ENCODE data around the gene TENM4.
"Not testable (repeated sequence)": the region's sequence is repeated elsewhere in the genome, so short reads cannot be mapped to it uniquely, and the experiment has no call there.

TENM4 gene

DNA sequence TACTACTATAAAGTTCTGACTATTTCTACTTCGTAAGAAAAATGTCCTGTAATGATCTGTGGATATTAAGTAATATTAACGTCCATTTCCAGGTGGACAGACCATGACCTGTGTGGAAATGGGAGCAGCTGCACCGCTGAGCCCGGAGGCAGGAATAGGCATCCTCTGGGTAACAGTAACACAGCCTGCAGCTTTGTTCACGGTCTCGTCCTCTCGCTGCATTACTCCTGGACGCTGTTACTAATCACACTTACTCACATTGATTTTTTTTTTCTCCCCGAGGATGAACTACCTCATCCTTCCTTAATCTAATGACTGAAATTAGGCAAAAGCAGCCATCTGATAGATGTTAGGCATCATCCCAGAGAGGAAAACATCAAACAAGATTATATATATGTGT is 520.5 kb downstream of the TENM4 start:
- DNase-seq: no peak

DNA sequence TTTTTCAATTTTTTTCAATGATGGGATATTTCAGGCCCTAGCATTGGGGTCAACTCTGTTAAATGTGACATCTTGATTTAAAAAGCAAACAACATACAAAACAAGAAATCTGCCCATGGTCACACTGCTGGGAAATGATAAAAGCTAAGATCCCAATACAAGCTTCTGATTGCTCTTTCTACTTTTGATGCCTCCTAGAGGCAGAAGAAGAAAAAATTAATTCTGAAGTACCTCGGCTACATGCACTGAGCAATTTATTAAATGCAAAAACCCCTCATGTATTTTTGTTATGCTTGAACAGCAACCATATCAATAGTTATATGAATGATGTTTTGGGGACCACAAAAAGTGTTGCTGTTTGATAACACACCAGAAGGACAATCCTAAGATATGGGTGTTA is 524.1 kb downstream of the TENM4 start:
- no peak for DNase-seq

DNA sequence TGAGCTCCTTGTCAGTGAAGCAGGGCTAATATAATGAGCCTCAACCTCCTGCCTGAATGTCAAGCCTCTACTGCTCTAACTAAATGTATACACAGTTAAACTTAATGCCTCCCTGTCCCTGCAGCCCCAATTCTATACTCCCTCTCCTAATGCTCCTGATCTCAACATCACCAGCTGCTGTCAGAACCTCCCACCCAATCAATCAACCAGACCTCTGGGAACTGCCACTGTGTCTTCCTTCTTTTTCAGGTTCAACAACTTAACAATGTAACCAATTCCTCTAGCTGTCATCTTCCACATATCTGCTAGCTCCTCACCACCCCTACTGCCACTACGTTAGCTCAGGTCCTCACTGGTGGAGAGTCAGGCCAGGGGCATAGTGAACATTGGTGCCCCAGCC is 526.3 kb downstream of the TENM4 start:
- no peak for DNase-seq

DNA sequence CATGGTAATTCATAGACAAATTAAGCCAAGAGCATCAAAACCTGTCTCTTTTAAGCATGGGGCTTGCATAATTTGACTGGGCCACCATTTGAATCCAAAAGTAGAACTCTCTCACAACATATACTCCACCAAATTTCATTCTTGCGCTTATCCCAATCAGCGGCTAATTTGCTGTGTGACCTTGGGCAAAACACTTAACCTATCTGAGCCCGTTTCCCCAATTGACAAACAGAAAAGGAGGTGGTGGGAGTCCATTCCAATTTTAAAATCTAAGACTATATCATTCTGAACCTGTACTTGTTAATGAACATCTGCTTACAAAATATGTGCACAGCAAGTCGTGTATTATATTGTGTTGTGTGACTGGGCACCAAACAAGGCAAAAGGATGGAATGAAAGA is 528.1 kb downstream of the TENM4 start:
- no peak for DNase-seq

DNA sequence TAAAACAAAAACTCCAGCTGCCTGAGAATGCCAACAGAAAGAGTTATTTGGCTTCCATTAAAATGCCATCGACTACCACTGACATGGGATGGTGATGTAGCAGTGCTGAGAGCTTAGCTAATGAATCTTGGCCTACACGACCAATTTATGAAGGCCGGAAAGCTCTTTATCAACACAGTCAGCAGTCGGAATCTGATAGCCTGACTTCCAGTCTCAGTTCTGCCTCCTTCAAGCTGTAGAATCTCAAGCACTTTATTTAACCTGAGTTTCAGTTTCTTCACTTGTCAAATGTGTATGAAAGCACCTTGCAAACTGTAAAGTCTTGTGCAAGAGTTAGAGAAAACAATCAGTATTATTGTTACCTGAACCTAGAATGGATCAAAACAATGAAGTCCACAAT is 530.5 kb downstream of the TENM4 start:
- no peak for DNase-seq

DNA sequence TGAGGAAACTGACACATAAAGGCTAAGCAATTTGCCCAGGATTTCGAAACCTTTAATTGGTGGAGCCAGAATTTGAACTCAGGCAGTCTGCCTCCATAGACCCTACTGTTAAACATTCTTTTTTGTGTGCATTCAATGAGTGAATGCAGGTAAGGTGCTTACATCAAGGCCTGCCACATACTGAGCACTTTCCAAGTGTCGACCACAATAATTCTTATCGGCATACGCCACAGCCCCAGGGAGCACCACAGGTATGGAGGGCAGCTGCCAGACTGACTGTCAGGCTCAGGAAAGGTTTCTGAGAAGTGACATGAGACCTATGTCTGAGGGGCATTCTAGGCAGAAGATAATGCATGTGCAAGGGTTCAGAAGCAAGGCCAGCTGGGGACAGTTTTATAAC is 531.4 kb downstream of the TENM4 start:
- no peak for DNase-seq

DNA sequence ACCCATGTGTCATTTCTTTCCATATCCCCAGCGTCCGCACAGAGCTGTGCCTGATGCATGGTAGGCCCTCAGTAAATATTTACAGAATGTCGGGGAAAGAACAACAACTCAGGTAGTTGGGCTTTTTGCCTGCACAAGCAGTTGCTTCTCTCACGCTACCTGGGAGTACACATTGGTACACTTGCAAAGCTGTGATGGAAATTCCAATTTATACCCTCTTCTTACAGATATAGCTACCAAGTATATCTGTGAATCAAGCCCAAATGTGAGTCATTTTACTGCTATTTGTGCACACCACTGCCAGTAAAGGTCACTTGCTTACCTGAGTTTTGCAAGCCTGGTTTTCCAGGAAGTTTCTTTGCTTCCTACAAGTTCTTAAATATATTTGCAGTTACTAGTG is 533.2 kb downstream of the TENM4 start:
- DNase-seq: no peak

DNA sequence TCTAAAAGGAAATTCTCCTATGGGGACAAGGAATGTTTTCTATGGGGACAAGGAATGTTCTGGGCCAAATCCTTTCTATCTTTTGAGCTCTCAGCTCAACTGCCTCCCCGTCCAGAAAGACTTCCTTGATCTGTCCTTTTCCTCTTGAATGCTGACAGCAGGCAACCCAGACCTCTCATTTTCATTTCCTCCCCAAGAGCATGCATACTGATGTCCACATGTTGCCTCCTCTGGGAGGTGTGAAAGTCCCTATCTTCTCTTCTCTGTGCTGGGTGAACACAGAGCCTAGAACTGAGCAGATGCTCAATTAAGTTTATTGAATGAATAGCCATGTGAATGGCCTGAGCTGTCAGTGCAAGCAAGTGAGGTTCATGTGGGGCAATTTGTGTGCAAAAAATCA is 534.3 kb downstream of the TENM4 start:
- DNase-seq: no peak

DNA sequence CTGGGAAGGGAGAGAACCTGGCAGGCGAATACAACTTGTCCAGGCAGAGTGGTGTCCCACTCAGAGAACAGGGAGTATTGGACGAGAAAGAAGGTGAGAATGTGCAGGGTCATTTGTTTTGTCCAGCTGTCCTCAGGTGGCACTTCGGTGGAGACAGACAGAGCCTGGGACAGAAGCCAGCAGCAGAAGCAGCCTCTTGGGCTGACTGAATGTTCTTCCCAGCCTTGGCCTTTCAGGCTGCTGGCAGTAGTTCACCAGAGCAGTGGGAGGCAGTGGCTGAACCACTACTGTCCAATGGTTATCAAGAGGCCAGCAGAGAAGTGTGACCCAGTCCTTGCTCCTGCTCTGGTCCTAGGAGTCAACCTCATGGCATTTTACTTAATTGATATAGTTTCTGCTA is 535.1 kb downstream of the TENM4 start:
- no peak for DNase-seq

DNA sequence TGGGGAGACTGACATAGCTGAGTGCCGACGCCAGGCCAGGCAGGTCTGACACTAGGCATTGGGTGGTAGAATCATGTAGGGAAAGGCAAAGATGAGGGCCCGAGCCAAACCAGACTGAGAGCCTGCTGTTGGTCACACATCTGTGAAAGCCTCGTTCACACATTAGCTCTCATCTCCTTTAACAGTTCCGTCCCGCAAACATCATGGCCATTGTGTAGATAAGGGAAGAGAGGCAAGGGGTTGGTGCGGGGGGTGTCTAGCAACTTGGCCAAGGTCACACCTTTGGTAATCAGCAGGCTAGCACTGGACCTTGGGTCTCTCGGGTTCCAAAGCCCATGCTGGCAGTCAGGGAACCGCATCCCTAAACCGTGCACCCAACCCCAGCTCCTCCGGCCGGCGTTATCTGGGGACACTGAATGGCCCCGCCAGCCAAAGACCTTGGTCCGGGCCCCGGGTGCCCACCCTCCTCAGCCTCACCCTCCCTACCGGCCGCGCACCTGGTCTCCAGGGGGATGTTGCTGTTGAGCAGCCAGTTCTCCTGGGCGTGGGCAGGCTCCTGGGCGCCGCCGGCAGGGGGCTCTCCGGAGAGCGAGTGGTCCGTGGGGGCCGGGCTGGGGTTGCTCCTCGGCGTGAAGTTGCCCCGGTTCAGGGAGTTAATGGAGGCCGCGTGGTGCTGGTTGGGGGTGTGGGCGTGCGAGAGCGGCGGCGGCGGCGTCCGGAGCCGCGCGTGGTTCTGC is 537.9 kb downstream of the TENM4 start:
- DNase-seq: no peak

DNA sequence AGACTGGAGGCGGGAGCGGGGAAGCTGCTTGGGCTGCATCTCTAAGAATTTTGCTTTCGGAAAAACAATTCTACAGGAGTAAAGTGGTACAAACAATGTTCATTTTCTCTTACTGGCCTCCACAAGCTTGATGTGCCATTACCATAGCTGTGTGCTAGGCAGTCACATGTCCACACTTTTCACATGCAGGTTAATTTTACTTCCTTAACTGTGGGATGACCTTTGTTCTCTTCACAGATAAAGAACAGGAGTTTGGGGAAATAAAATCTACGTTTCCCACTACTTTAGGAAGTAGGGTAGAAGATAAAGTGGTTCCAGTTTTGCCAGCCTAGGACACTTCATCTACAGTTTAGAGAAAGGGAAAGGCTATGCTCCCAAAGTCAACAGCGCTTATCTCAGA is 539.0 kb downstream of the TENM4 start:
- DNase-seq: no peak

DNA sequence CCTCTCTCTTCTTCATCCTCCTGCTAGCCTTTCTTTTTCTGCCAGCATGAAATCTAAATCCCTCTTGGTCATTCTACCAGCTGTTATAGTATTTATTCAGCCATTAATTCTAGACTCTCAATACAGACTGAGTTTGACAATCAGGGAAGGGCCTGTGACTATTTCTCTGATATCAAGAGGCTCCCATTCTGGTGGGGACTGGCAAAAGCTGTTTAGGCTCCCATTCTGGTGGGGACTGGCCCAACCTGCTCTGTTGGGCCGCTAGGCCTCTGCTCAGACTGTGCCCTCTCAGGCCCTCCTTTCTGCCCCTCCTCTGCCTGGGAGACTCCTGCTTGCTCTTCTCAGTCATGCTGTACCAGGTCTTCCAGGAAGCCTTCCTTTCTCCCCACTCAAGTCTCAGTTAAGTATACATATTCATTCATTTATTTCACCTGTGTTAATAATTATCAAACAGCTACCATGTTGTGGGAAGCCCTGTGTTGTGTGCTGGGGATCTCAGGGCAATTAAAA is 542.5 kb downstream of the TENM4 start:
- no peak for DNase-seq

DNA sequence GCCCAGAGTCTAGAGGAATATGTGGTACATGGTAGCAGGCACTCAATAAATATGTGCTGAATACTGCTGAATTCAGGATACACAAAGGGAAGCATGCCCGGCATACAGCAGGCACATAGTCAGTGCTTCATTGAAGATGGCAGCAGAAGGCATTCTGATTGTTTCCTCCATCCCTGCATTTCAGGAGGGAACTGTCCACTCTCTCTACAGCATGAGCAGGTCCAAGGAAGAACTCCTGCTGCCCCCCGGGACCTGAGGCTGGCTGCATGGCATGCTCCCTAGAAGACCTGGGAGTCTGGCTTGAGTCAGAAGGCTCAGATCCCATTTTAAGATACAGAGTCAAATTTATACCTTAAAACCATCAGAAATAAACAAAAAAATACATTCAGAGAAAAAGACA is 546.8 kb downstream of the TENM4 start:
- no peak for DNase-seq

DNA sequence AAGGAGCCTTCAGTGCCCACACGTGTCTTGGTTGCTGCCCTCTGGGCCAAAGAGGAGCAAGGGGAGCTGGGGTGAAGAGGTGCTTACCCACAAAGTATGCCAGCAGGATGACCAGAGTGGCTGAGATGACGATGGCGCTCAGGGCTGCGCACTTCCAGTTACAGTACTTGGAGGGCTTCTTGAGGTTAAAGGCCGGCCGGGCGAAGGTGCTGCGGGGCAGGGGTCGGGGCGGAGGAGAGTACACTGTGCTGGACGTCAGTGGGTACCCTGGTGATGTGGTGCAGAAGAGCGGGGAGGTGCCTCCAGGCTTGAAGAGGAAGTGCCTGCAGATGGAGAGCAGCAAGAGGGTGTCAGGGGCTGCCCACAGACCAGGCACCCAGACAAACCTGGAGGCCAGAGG is 551.1 kb downstream of the TENM4 start:
- no peak for DNase-seq

DNA sequence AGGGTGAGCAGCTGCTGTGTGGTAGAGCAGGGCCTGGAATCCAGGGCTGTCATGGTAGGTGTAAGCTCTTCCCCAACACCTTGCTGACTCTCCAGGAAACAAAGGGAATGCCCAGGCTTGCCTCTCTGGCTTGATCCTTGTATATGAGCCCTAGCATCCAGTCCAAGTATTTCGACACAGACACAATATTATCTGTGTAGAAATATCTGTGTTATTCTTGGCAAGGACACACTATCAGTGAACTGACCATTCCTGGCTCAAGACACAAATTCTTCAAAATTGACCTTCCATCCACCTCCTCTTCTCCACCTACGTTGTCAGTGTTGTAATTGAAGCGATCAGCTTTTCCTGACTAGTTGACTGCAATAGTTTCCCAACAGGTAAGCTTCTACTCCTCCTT is 554.2 kb downstream of the TENM4 start:
- no peak for DNase-seq

DNA sequence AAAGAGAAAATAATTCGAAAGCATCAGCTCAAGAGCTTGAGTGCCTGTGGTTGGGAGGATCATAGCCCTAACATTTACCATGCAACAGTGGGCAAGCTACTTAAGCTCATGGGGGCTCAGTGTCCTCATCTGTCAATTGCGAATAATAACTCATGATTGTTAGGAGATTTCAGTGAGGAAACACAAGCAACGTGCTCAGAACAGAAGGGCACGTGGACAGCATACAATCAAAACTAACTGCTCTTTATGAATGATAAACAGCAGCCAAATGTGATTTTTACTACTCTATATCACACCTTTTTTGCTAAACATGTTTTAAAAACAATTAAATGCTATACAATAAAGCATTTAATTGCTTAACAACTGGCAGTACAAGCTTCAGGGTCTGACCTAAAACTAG is 556.1 kb downstream of the TENM4 start:
- no peak for DNase-seq

DNA sequence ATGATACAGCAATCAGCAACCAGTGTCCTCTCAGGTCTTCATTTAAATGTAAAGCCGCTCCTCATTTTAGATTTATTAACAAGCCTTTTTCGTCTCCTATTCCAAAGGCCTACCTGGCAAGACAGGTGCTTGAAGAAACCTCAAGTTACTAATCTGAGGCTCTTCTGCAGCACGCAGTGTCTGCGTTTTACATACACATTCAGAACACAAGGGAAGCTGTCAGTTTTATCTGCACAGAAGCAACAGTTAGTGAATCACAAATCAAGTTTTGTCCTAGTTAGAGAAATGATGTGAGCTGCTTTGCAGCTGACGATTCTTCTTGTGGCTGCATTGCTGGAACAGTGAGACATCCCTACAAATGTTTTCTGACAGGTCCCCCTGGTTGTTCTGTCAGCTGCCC is 557.3 kb downstream of the TENM4 start:
- DNase-seq: no peak

DNA sequence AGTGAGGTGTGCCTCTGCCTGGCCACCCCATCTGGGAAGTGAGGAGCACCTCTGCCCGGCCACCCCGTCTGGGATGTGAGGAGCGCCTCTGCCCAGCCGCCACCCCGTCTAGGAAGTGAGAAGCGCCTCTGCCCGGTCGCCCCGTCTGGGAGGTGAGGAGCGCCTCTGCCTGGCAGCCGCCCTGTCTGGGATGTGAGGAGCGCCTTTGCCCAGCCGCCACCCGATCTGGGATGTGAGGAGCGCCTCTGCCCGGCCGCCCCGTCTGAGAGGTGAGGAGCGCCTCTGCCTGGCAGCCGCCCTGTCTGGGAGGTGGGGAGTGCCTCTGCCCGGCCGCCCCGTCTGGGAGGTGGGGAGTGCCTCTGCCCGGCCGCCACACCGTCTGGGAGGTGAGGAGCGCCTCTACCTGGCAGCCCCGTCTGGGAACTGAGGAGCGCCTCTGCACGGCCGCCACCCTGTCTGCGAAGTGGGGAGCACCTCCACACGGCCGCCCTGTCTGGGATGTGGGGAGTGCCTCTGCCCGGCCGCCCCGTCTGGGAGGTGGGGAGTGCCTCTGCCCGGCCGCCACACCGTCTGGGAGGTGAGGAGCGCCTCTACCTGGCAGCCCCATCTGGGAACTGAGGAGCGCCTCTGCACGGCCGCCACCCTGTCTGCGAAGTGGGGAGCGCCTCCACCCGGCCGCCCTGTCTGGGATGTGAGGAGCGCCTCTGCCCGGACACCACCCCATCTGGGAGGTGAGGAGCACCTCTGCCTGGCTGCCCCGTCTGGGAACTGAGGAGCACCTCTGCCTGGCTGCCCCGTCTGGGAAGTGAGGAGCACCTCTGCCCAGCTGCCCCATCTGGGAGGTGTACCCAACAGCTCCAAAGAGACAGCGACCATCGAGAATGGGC is 561.5 kb downstream of the TENM4 start:
- not testable (repeated sequence) for DNase-seq

DNA sequence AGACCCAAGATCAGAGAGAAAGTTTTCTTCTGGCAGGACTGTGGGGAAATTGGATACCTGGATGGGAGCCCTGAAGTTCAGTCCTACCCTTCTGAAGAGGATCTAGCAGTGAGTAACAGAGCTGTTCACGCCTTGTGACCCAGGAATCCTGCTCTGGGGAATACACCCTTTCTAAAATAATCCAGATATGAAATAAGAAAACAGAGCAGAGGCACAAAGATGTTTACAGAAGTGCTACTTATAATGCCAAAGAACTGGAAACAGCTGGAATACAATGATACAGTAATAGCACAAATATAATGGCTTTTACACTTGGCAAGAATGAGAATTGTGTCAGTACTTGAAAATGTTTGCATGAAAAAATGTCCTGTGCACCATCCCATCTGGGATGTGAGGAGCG is 562.2 kb downstream of the TENM4 start:
- no peak for DNase-seq

DNA sequence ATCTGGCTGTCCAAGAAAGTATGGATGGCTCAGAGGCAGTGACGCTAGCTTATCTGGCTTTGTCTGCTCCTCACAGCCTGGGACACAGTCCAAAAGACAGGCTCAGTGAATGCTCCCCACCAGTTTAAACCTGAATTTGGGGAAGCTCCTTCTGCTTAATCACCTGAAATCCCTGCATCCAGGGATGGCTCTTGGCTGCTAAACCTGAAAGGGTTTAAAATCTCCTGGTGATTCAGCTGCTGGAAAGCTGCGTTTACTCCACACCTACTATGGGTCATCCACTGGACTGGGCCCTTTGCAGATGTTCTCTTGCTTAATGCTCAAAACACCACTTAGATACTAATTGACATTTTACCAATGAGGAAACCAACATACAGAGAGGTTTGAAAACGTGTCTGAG is 564.2 kb downstream of the TENM4 start:
- no peak for DNase-seq

DNA sequence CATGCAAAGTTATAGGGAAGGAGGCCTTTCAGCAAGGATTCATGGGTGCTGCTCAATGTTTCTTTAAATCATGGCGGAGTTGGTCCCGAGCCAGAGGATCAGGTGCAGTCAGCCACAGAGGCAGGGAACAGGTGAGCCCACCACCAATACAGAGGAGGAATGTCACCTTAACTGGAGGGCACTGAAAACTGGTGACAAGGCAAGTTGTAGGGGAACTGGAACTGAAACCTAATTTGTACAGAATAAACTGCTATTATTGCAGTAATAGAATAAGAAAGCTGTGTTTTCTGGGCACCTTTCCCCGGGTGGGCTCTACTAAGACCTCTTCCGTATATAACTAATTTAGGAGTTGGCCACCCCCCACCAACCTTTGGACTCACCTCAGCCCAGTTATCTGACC is 570.2 kb downstream of the TENM4 start:
- no peak for DNase-seq

DNA sequence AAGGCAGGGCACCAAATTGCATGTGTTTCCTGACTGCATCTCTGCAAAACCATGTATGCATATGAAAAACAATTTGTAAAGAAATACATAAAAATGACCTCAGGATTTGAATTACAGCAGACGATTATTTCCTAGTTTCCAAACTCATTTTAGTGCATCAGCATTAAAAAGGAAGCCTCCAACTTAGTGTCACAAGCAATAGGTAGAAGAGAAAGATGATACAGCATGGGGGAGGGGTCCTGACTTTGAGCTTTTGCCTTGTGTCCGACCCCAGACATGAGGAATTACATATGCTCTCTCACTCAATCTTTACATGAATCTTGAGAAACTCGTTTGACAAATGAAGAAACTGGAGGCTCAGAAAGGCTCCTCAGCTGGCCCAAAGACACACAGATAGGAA is 571.5 kb downstream of the TENM4 start:
- no peak for DNase-seq

DNA sequence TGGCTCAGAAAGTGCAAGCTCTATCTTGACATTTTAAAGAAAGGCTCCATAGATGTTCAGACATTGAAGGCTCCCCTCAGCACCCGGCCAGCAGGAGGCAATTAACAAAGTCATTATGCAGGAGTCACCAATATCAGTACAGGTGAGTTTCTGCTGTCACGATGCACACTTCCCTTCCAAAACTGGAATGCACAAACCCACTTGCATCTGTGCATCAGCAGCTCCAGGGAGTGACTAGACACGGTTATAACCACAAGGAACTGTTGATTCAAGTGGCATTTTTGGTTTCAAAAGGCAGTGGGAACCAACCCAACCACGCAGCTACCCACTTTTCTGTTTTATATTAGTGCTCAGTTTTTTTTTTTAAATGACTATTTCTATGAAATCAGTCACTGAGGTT is 572.3 kb downstream of the TENM4 start:
- DNase-seq: no peak

DNA sequence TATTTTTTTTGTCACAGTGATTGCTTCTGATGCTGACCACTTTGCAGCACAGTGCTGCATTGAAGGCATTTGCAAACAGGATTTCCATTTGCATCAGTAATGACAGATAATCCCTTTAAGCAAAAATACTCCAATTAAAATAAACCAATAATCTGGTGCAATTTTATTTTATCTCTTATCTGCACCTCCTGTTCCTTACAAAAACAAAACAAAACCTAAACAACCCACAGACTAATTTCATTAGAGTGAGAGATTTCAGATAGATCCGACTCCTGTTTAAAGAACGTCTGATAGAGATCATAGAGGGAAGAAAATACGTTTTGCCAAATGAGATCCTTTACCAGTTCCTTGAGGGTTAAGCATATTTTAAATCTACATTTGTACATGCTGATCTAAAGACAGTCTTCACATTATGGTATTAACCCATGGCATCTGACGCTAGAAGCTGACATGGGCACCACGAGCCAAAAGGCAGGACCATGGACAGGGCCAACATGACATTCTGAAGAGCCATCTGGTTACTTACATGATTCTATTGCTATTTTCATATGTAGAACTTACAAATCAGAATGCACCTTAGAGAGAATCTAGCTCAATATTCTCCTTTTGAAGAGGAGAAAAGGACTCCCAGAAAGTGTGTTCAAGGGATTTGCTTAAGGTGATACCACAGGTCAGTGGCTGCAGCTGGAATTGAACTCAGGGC is 580.0 kb downstream of the TENM4 start:
- no peak for DNase-seq

Measured in activated effector memory CD4-positive, alpha-beta T cell treated with anti-CD3 and anti-CD28 coated beads, Interleukin-2, amount 50 U/mL, for 16 hours (primary cell).